Upper lobe of left lung (tissue), 4 donors: Measurements from ENCODE around the gene SBF2.

ENCODE experiments used
- POLR2A ChIP-seq, 4 donors: fragments of 450-650 bp; IDR thresholded peaks; one replicate each; pipeline ENCODE4 v1.5.1; 2016 to 2017; ENCODE audit warnings: antibody characterized with exemption in 4 of 4, mild to moderate bottlenecking in 2 of 4
- TF ChIP-seq, protein P1 (sequence below), 6 experiments: fragments of 450-650 bp in 4 of 6; fragments of 200-600 bp in 2 of 6; sonication (generic) in 2 of 6; IDR thresholded peaks; one replicate each; pipeline ENCODE4 v1.5.1; 2016 to 2019; ENCODE audit warnings: antibody characterized with exemption in 6 of 6

DNA sequence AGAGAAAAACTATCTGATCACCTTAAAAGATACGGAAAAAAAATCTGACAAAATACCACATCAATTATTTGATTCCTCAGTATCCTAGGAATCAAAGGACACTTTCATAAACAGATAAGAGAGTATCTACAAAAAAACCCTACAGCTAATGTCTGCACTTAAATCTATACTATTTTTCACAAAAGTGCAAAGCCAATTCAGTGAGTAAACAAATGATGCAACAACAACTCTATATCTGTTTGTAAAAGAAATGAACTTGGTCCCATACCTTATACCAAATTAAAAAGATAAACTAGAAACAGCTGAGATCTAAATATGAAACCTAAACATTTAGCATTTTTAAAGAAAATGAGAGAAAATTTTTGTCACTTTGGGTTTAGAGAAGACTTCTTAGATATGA, 366.3 kb downstream of the SBF2 start:
- TF ChIP-seq, protein P1, sequence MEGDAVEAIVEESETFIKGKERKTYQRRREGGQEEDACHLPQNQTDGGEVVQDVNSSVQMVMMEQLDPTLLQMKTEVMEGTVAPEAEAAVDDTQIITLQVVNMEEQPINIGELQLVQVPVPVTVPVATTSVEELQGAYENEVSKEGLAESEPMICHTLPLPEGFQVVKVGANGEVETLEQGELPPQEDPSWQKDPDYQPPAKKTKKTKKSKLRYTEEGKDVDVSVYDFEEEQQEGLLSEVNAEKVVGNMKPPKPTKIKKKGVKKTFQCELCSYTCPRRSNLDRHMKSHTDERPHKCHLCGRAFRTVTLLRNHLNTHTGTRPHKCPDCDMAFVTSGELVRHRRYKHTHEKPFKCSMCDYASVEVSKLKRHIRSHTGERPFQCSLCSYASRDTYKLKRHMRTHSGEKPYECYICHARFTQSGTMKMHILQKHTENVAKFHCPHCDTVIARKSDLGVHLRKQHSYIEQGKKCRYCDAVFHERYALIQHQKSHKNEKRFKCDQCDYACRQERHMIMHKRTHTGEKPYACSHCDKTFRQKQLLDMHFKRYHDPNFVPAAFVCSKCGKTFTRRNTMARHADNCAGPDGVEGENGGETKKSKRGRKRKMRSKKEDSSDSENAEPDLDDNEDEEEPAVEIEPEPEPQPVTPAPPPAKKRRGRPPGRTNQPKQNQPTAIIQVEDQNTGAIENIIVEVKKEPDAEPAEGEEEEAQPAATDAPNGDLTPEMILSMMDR (IDR thresholded peaks at IDR 0.05): no peak
- no peak for TF ChIP-seq POLR2A (IDR thresholded peaks at IDR 0.05)
